Thoracic aorta (tissue), 2 donors: ENCODE data around the gene CD37. TPM values are rescaled to one million over a fixed set of nuclear protein-coding genes. Genes with fewer than 3 reads are reported as not detected.
A peak's percentile ranks its signal among the peaks of the same experiment; 100 is the strongest.

Source experiments
- ATAC-seq: fragments of 150-250 bp; one replicate; pipeline ENCODE4 v1.8.0; 2017; ENCODE audit warnings: low read depth; ENCODE audit not compliant: insufficient number of reproducible peaks, low FRiP score
- DNase-seq: peaks from one replicate; pipeline ENCODE4 v3.0.0-alpha.2; 2020; ENCODE audit warnings: low spot score
- H3K27ac ChIP-seq, 2 donors: fragments of 200-600 bp; sonication (generic); 1 replicate in 1 of 2; 2 replicates in 1 of 2; pipeline ENCODE4 v1.5.1; 2016; ENCODE audit warnings: mild to moderate bottlenecking in 2 of 2, moderate library complexity in 2 of 2
- H3K27me3 ChIP-seq: fragments of 200-600 bp; sonication (generic); replicated peaks from 2 replicates; pipeline ENCODE4 v1.6.0; 2016; ENCODE audit warnings: mild to moderate bottlenecking; ENCODE audit not compliant: insufficient read depth
- H3K36me3 ChIP-seq: fragments of 200-600 bp; sonication (generic); one replicate; pipeline ENCODE4 v1.5.1; 2016
- H3K4me1 ChIP-seq, 2 donors: fragments of 200-600 bp; sonication (generic); 1 replicate in 1 of 2; 2 replicates in 1 of 2; pipeline versions ENCODE4 v1.5.1 to v1.6.0; 2016; ENCODE audit warnings: low read depth in 2 of 2, mild to moderate bottlenecking in 1 of 2; ENCODE audit not compliant: control insufficient read depth in 1 of 2
- H3K4me3 ChIP-seq: fragments of 200-600 bp; sonication (generic); 2 replicates; pipeline ENCODE4 v1.5.1; 2016; ENCODE audit warnings: mild to moderate bottlenecking
- H3K9me3 ChIP-seq: fragments of 200-600 bp; sonication (generic); 2 replicates; pipeline ENCODE4 v1.5.1; 2016
- total RNA-seq, 2 donors: library from RNA; depleted of rRNA; stranded (reverse); fragments of >200 nt; gene quantifications; one replicate each; pipeline versions ENCODE4 v1.1.0 to v1.2.3, GENCODE V29; 2016
- TF ChIP-seq, protein P1 (sequence below): fragments of 200-600 bp; sonication (generic); IDR thresholded peaks from one replicate; pipeline ENCODE4 v1.5.1; 2019; ENCODE audit warnings: antibody characterized with exemption

Gene CD37
- total RNA-seq, 2 donors from 2014 or later = 29.8 to 33.0 TPM

- TF ChIP-seq, protein P1, sequence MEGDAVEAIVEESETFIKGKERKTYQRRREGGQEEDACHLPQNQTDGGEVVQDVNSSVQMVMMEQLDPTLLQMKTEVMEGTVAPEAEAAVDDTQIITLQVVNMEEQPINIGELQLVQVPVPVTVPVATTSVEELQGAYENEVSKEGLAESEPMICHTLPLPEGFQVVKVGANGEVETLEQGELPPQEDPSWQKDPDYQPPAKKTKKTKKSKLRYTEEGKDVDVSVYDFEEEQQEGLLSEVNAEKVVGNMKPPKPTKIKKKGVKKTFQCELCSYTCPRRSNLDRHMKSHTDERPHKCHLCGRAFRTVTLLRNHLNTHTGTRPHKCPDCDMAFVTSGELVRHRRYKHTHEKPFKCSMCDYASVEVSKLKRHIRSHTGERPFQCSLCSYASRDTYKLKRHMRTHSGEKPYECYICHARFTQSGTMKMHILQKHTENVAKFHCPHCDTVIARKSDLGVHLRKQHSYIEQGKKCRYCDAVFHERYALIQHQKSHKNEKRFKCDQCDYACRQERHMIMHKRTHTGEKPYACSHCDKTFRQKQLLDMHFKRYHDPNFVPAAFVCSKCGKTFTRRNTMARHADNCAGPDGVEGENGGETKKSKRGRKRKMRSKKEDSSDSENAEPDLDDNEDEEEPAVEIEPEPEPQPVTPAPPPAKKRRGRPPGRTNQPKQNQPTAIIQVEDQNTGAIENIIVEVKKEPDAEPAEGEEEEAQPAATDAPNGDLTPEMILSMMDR = no peak
- no peak for DNase-seq
- Histone ChIP-seq H3K36me3 (peaks cover 38% of the 10 kb centered on the region), H3K4me3 (no peak overlapping the region), H3K27ac (peak overlapping the region; percentile 65 to 86), H3K27me3 (no peaks in the 10 kb centered on the region), H3K9me3 (no peaks in the 10 kb centered on the region), H3K4me1 (peaks cover 5 to 22% of the 10 kb centered on the region in 2 donors)
- ATAC-seq = no peak
Observed at GRCh38 chr19:49340865-49341718, 5.9 kb downstream of the CD37 start.

DNA sequence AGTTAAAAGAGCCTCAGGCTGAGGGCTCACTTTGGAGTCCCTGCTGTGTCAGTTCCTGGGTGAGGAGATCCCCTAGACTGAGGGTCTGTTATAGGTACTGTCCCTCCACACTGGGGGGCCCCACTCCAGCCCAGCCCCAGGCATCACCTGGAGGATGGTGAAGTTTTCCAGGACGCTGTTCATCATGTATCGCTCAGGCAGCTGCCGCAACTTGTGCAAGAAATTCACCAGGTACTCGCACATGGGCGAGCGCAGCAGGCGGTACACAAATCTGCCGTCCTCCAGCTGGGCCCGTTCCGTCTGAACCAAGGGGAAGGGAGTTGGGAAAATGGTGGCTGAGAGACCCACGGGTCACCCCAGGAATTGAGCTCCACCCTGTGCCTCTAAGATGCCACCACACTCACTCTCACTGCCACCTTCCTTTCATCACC is 7.1 kb downstream of the CD37 start:
- TF ChIP-seq, protein P1 = no peak
- Histone ChIP-seq H3K9me3 (no peaks in the 10 kb centered on the region), H3K4me3 (no peak overlapping the region), H3K36me3 (peaks cover 48% of the 10 kb centered on the region), H3K4me1 (peaks cover 5 to 22% of the 10 kb centered on the region in 2 donors), H3K27ac (no peak overlapping the region), H3K27me3 (no peaks in the 10 kb centered on the region)
- no peak for DNase-seq
- no peak for ATAC-seq

GRCh38 chr19:49343123-49343522 is 7.9 kb downstream of the CD37 start:
- no peaks in the 10 kb centered on the region for H3K27me3 ChIP-seq
- no peak for ATAC-seq
- TF ChIP-seq, protein P1 = no peak
- DNase-seq = no peak
- H3K4me3 ChIP-seq = no peak overlapping the region
- H3K9me3 ChIP-seq = no peaks in the 10 kb centered on the region
- H3K36me3 ChIP-seq = peaks cover 52% of the 10 kb centered on the region
- H3K27ac ChIP-seq = no peak overlapping the region
- peaks cover 5 to 22% of the 10 kb centered on the region in 2 donors for H3K4me1 ChIP-seq

- Histone ChIP-seq H3K4me1 (peaks cover 5 to 10% of the 10 kb centered on the region in 2 donors), H3K4me3 (no peak overlapping the region), H3K36me3 (peaks cover 67% of the 10 kb centered on the region), H3K9me3 (no peaks in the 10 kb centered on the region), H3K27me3 (no peaks in the 10 kb centered on the region), H3K27ac (no peak overlapping the region)
- ATAC-seq (no peak), DNase-seq (no peak)
- TF ChIP-seq, protein P1 = no peak
Observed at GRCh38 chr19:49344505-49345423, 9.6 kb downstream of the CD37 start.

DNA sequence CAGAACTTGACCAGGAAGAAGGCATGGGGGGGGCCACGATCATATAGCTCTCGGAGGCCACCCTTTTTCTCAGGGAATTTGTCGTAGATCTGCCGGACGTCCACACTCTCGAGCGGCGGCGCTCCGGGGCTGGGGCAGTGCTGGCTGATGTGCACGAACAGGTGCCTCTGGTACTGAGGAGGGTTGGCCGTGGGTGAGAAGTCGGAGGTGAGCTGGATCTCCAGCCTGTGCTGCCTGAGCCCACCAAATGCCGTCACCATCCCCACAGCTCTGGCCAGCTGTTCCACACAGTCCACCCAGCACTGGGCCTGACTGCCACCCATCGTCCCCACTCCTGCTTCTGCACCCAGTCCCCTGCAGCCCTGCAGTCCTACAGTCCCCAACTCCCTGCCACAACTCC is 12.0 kb downstream of the CD37 start:
- Histone ChIP-seq H3K27me3 (no peaks in the 10 kb centered on the region), H3K36me3 (peaks cover 66% of the 10 kb centered on the region), H3K4me3 (no peak overlapping the region), H3K27ac (no peak overlapping the region), H3K4me1 (no peaks in the 10 kb centered on the region), H3K9me3 (no peaks in the 10 kb centered on the region)
- ATAC-seq (no peak), DNase-seq (no peak)
- TF ChIP-seq, protein P1 = no peak
